IPS-18c (cell line): ENCODE results near the gene ASCL1.
A peak's percentile ranks its signal among the peaks of the same experiment; 100 is the strongest.

Experiments
- H3K4me3 ChIP-seq: 2 replicates; pipeline ENCODE4 v1.7.0; 2013; ENCODE audit warnings: low read depth, mild to moderate bottlenecking, low read length, moderate library complexity; ENCODE audit not compliant: insufficient read depth
- H3K9me3 ChIP-seq: one replicate; pipeline ENCODE4 v1.6.1; 2013; ENCODE audit warnings: mild to moderate bottlenecking, low read length, moderate library complexity; ENCODE audit not compliant: control insufficient read depth, insufficient read depth

Gene ASCL1

GRCh38 chr12:102957339-102958050, at the start of gene ASCL1:
TSS of gene ASCL1 (plus strand) at chr12:102957674. CDS start at chr12:102958245, 571 bp downstream.
- H3K9me3 ChIP-seq, result peaks cover 3% of the 10 kb centered on the region
- peak within 1 kb of the TSS; percentile 55 for H3K4me3 ChIP-seq

GRCh38 chr12:102907918-102908317, 49.6 kb upstream of the ASCL1 start:
- H3K4me3 ChIP-seq, result no peak overlapping the region
- peaks cover 2% of the 10 kb centered on the region for H3K9me3 ChIP-seq

- H3K4me3 ChIP-seq, result no peak overlapping the region
- peaks cover 2% of the 10 kb centered on the region for H3K9me3 ChIP-seq
Measured at GRCh38 chr12:102910137-102910536, 47.3 kb upstream of the ASCL1 start.

- Histone ChIP-seq H3K4me3 (no peak overlapping the region), H3K9me3 (peaks cover 2% of the 10 kb centered on the region)
Measured at GRCh38 chr12:102910792-102911191, 46.7 kb upstream of the ASCL1 start.

- Histone ChIP-seq H3K9me3 (peaks cover 2% of the 10 kb centered on the region), H3K4me3 (no peak overlapping the region)
Measured at GRCh38 chr12:102911320-102911719, 46.2 kb upstream of the ASCL1 start.

GRCh38 chr12:102912258-102912657, 45.2 kb upstream of the ASCL1 start:
- no peak overlapping the region for H3K4me3 ChIP-seq
- peaks cover 2% of the 10 kb centered on the region for H3K9me3 ChIP-seq

GRCh38 chr12:102913453-102914226, 43.8 kb upstream of the ASCL1 start:
- no peak overlapping the region for H3K4me3 ChIP-seq

GRCh38 chr12:102916252-102917025, 41.0 kb upstream of the ASCL1 start:
- Histone ChIP-seq H3K4me3 (peak overlapping the region; percentile 22; the same call in 1 of the 2 replicates), H3K9me3 (no peaks in the 10 kb centered on the region)

More at GRCh38 chr12:102913453-102914226, 43.8 kb upstream of the ASCL1 start:
- peaks cover 2% of the 10 kb centered on the region for H3K9me3 ChIP-seq

GRCh38 chr12:102917026-102917787, 40.3 kb upstream of the ASCL1 start, which contains the start of gene PAH:
TSS of gene PAH (minus strand) at chr12:102917244. CDS start at chr12:102917130, 114 bp downstream.
- H3K4me3 ChIP-seq, result peak within 1 kb of the TSS; percentile 22; the same call in 1 of the 2 replicates
- no peaks in the 10 kb centered on the region for H3K9me3 ChIP-seq

- no peaks in the 10 kb centered on the region for H3K9me3 ChIP-seq
- H3K4me3 ChIP-seq, result no peak overlapping the region
Measured at GRCh38 chr12:102918840-102919239, 38.6 kb upstream of the ASCL1 start.

GRCh38 chr12:102920271-102920670, 37.2 kb upstream of the ASCL1 start:
- no peaks in the 10 kb centered on the region for H3K9me3 ChIP-seq
- no peak overlapping the region for H3K4me3 ChIP-seq

- Histone ChIP-seq H3K4me3 (no peak overlapping the region), H3K9me3 (no peaks in the 10 kb centered on the region)
Measured at GRCh38 chr12:102921240-102921639, 36.2 kb upstream of the ASCL1 start.

GRCh38 chr12:102927220-102927619, 30.3 kb upstream of the ASCL1 start:
- Histone ChIP-seq H3K9me3 (no peaks in the 10 kb centered on the region), H3K4me3 (no peak overlapping the region)

GRCh38 chr12:102933168-102933567, 24.3 kb upstream of the ASCL1 start:
- no peak overlapping the region for H3K4me3 ChIP-seq

GRCh38 chr12:102939059-102939458, 18.4 kb upstream of the ASCL1 start:
- no peaks in the 10 kb centered on the region for H3K9me3 ChIP-seq
- no peak overlapping the region for H3K4me3 ChIP-seq

More at GRCh38 chr12:102933168-102933567, 24.3 kb upstream of the ASCL1 start:
- no peaks in the 10 kb centered on the region for H3K9me3 ChIP-seq

- Histone ChIP-seq H3K9me3 (no peaks in the 10 kb centered on the region), H3K4me3 (no peak overlapping the region)
Measured at GRCh38 chr12:102939670-102940222, 17.7 kb upstream of the ASCL1 start.
